GM21619 (cell line): ENCODE measurements around the gene LGALS9C.
"Not testable (repeated sequence)": the region's sequence is repeated elsewhere in the genome, so short reads cannot be mapped to it uniquely, and the experiment has no call there.

Experiments used
- ATAC-seq: cut with Tn5 transposase; IDR thresholded peaks from one replicate; pipeline ENCODE4 v1.9.1; 2021; ENCODE audit not compliant: unreplicated experiment

Gene LGALS9C

DNA sequence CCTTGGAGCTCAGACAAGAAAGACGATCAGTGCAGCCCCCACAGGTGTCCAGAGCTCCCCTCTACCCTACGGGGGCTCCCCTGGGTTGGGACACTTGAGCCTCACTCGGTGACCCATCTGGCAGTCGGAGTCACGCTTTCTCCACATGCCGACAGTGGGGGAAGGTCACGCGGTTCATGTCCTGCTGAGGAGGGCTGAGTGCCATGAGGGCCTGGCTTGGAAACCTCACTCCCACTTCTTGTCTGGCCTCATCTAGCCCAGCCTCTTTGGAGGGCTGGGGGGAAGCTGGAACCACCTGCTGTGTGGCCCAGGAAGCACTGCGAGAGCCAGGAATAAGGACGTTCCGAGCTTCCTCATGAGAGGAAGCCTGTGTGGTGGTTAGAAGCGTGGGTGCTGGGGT is 1.8 kb downstream of the LGALS9C start:
- ATAC-seq, result not testable (repeated sequence)

DNA sequence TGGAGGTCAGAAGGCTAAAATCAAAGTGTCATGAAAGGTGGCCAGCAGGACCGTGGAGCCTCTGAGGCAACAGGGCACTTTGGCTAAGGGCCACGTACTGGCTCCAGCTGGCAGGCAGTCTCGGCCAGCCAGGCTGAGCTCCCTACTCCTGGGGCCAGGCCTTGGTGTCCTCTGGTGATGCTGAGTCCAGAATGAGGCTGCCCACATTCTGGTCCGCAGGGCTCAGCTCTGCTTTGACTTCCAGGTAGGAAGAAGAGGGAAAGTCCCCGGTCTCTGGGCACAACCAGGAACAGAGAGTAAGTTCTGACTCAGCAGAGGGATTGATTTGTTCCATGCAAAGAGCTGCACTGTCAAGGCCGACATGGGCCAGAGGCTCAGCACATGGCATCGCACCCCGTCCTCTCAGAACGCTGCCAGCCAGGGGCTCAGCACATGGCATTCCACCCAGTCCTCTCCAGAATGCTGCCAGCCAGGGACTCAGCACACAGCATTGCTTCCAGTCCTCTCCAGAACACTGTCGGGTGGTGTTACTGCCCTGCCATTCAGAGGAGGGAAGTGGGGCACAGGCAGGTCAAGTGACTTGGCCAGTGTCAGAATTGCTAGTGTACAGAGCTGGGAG is 2.5 kb downstream of the LGALS9C start:
- not testable (repeated sequence) for ATAC-seq

DNA sequence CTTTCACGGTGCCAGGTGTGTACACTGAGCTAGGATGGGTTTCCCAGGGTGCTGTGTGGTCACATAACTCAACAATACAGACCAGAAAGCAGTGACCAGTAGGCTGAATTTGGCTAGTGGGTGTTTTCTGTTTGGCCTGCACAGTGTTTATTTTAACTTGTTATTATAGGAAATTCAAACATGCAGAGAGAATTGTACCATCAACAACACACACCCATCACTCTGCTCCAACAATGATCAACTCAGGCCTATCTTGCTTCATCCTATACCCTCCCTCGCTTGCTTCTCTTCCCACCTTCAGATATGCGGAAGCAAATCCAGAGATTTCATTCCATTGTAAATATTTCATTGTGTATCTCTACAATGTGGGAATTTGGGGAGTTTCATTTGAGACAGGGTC is 5.2 kb downstream of the LGALS9C start:
- ATAC-seq, result not testable (repeated sequence)

DNA sequence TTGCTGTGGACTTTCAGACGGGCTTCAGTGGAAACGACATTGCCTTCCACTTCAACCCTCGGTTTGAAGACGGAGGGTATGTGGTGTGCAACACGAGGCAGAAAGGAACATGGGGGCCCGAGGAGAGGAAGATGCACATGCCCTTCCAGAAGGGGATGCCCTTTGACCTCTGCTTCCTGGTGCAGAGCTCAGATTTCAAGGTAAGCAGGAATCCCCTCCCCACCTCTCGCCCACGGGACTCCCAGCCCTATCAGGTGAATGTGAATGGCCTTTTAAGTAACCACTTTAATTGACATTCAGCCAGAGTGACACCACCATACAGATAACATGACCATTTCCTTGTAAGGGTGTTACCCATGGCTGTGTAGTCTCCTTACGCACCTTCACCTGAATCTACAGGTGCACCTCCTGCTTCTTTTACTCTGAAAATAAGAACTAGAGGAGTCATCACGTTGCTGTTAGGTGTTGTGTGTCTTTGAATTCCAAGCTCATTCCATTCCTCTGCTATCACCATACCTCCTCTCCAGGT is 9.4 kb downstream of the LGALS9C start:
- not testable (repeated sequence) for ATAC-seq

DNA sequence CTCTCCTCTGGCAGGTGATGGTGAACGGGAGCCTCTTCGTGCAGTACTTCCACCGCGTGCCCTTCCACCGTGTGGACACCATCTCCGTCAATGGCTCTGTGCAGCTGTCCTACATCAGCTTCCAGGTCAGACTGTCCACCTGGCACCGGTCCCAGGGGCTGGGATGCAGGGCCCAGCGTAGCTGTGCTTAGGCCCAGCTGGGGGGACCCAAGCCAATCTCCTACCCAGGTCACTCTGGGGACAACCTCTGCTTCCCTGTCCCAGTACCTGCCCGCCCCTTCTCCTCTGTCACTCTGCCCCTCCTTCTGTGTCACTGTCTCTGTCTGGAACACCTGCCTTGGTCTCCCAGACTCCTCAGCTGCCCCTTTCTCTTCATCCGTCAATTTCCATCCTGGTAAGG is 11.0 kb downstream of the LGALS9C start:
- not testable (repeated sequence) for ATAC-seq

DNA sequence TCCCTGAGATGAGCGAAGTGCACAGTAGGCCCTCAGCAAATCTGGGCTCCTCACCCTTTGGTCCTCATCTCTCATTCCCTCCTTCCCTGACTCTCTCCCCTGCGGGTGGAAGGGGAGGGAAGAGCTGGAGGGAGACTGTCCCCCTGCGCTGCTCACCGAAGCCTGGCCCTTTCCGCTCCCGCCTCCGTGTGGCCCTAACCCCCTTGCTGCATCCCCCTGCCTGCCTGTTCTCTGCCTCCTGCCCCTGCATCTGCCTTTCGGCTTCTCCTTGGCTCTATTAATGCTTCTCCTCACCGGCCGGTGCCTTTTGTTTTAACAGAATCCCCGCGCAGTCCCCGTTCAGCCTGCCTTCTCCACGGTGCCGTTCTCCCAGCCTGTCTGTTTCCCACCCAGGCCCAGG is 12.0 kb downstream of the LGALS9C start:
- ATAC-seq, result not testable (repeated sequence)

DNA sequence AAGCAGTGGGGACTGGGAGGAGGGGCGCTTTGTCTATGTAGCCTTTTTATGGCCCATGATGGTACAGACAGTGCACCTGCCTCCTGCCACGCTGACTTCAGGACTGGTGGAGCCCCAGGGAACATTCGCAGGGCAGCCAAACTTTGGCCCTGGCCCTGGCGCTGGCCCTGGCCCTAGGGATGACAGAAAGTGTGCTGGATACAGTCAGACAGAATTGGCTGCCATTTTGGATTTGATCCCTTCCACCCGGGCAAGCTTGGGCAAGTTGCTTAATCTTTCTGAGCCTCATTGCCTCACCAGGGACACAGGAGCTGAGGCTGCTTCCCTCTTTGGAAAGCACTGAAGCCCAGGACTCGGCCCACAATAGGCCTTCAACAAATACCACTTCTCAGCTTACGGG is 13.4 kb downstream of the LGALS9C start:
- ATAC-seq, result not testable (repeated sequence)

DNA sequence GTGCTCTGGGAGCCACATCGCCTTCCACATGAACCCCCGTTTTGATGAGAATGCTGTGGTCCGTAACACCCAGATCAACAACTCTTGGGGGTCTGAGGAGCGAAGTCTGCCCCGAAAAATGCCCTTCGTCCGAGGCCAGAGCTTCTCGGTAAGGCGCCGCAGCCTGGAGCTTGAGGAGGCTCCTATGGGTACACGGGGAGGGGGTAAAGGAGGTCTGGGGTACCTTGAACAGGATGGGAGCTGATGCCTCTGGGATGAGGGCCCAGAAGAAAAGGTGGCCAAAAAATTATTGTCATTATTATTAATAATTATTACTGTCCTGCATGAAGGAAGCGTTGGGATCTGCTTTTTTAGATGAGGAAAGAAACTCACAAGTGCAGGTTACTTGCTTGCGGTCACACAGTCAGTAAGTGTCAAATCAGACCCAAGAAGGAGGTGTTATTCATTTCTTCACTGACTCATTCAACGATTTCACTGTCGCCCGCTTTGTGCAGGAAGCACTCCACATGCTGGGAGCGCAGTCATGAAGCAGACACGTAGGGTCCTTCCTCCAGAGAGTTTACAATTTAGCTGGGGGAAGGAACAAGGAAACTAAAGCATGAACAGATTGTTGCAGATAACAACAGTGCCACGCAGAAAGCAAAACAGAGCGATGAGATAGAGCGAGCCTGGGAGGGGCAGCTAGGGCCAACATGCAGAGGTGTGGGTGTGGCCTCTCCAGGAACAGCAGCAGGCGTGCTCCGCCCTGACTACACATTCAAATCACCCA is 16.3 kb downstream of the LGALS9C start:
- not testable (repeated sequence) for ATAC-seq

DNA sequence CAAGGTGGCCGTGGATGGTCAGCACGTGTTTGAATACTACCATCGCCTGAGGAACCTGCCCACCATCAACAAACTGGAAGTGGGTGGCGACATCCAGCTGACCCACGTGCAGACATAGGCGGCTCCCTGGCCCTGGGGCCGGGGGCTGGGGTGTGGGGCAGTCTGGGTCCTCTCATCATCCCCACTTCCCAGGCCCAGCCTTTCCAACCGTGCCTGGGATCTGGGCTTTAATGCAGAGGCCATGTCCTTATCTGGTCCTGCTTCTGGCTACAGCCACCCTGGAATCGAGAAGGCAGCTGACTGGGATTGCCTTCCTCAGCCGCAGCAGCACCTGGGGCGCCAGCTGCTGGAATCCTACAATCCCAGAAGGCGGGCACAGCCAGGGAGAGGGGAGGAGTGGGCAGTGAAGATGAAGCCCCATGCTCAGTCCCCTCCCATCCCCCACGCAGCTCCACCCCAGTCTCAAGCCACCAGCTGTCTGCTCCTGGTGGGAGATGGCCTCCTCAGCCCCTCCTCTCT is 17.7 kb downstream of the LGALS9C start:
- ATAC-seq, result not testable (repeated sequence)

DNA sequence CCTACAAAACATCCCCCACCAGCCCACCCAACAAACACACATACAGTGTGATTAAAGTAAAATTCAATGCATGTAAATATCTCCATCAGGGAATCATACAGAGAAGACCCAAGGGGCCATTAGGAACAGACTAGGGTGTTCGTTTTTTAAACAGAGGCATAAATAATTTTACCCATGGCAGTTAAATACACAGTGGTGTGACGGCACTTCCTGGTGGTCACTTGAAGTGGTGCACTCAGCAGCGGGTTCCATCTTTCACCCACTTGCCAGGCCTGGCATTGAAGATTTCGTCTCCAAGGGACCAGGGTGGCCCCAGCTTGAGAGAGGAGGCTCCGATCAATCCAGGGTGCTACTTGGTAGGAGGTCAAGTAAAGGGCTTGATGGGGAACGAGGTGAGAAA is 20.5 kb downstream of the LGALS9C start:
- ATAC-seq, result not testable (repeated sequence)

DNA sequence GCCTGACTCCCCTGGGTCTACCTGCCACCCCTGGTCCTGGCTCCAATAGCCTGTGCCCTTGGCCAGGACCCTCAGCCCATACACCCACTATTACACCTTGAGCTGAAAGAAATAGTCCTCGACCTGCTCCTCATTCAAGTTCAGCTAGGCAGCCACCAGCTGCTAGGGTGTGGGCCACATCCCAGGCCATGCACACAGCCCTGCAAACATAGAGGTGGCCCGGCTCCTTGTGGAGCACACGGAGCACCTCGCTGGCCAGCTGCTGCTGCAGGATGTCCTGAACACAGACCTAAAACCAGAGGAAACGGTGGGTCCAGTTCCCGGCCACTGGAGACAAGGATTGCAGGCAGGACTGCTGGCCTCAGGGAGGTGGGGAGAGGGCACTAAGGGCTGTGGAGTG is 22.5 kb downstream of the LGALS9C start:
- not testable (repeated sequence) for ATAC-seq

DNA sequence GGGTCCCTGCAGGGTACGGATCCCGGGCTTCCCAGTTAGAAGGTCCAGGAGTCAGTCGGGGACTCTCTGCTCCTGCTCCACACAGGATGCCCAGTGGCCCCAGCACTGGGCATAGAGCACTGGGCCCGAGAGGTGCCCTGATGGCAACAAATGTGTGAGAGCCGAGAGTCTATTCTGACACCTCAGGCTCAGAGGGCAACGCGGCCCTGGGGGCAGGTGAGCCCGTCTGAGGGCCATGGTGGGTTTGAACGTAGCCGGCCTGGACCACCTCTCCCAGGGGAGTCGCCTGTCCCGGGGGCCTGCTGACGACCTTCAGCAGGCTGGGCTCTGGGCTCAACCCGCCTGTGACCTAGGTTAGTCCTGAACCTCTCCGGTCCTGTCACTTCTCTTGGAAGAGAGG is 23.2 kb downstream of the LGALS9C start:
- not testable (repeated sequence) for ATAC-seq

DNA sequence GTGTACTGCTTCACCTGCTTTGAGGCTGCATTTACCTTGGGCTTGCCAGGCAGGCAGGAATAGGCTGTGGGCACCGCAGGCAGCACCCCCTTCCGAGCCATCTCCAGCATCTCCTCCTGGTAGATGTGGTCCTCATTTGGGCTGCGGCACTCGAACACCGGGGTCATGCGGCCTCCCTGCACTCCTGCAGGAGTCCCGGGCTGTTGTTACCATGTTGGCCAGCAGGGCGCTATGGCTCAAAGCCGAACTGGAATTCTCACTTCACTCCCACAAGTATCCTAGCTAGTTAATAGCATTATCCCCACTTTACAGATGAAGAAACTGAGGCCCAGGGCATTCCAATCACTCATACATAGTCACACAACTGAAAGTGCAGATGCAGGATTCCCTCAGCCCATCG is 23.7 kb downstream of the LGALS9C start:
- not testable (repeated sequence) for ATAC-seq

DNA sequence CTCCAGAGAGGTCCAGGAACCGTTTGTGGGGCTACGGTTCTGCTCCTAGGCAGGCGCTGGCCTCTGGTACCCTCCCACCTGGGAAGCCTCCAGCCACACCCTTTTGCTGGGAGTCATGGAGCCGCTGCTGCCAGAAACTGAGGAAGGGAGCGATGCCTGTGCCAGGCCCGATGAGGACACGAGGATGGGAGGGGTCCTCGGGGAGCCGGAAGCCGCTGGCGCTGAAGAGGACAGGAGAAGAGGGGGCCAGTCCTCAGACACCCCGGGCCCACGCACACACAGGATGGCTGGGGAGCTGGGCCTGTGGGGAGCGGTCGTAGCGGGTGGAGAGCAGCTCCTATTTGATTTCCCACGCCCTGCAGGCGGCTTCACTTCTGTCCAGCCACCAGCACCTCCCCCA is 24.2 kb downstream of the LGALS9C start:
- not testable (repeated sequence) for ATAC-seq

DNA sequence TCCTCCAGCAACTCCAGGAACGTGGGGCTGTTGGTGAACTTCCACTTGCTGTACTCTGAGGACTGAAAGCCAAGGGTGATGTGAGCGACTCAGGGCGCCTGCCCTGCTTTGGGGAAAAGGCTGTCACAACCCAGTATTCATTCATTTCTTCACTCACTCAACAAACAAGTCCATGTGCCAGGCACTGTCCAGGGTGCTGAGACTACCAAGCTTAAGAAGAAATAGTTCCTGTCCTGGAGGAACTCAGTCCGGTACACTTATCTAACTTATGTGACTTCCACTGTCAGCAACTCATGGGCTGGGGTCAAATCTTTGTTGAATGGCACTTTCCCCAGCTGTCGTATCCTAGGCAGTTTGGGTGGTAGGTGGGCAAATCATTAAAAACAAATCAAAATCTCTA is 26.6 kb downstream of the LGALS9C start:
- not testable (repeated sequence) for ATAC-seq

DNA sequence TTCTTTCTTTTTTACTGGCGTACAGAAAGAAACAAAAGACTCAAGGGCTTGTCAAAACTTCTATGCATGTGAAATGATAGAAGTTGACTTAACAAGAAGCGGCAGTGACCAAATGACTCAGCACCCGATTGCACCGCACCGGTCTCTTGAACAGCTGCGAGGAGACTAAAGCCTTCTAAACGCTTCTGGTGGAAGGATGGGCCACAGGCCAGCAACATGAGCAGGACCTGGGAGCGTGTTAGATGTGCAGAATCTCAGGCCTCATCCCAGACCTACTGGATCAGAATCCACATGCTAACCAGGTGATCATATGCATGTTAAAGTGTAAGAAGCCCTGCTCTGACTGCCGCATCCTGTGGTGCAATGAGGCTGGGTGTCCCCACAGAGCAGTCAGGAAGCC is 31.1 kb downstream of the LGALS9C start:
- ATAC-seq, result not testable (repeated sequence)

DNA sequence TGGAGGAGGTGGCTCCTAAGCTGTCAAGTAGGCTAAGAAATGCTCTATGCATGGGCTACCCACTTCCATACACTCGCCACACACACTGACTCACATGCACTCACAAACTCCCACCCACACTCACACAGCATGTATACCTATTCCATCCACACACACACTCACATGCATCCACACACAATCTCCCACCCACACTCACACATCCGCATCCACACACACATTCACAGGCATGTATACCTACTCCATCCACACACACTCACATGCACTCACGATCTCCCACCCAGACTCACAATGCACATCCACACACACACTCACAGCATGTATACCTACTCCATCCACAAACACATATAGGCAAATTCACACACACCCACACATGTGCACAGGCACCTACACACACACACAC is 32.1 kb downstream of the LGALS9C start:
- ATAC-seq, result not testable (repeated sequence)

DNA sequence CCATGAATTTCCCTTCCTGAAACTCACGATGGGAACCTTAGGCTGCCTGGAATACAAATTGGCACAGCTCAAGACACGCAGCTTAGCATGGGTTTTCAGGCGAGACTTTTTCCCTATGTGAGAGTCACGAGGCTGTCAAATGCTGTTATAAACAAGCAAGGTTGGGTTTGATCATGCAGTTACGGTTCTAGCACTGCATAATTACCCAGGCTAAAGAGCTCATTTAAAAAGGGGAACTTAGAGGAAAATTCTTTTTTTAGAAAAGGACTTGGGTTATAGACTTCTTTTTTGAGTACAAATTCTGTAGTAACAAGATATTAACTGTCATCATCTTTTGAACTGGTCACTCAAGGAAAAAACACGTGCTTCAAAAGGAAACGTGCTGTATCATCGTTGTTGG is 44.5 kb downstream of the LGALS9C start:
- not testable (repeated sequence) for ATAC-seq

DNA sequence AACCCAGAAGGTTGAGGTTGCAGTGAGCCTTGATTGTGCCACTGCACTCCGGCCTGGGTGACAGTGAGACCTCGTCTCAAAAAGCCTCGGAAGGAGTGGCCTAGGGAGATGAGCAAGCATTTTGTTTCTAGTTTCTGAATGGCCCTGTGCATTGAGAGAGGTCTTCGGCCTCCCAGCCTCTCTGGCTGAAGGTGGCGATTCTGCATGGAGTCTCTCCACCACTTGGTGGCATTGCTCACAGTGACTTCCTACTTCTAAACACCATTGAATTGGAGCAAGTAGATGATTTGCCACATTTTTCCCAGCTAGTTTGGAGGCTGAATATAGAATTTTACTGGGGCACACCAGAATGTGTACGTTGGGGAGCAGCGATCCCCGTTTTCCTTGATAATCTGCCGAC is 48.4 kb downstream of the LGALS9C start:
- ATAC-seq, result not testable (repeated sequence)

DNA sequence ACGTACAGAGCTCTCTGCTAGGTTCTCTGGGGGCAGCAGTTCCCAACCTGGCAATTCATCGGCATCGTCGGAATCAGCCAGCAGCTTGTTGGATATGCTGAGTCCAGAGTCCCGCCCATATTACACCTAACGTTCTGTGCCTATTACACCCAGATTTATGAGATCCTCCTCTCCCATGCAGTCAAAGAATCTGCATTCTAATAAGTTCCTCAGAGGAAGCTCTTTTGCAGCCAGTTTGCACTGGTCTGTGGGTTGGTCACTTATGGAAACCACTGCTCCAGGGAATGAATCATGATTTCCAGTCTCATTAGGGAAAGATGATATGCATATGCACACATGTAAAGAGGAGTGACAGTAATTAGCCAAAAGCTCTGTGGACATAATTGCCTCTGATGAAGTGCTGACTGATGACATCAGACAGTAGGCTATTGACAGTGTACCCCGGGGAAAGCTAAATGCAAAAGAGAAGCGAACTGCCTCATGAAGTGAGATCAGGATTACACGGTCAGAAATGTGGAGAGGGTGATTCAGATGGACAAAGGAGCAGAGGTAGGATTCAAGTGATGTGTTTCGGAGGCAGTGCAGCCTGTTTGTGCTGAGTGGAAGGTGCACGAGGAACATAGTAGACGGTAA is 49.7 kb downstream of the LGALS9C start:
- ATAC-seq, result not testable (repeated sequence)

DNA sequence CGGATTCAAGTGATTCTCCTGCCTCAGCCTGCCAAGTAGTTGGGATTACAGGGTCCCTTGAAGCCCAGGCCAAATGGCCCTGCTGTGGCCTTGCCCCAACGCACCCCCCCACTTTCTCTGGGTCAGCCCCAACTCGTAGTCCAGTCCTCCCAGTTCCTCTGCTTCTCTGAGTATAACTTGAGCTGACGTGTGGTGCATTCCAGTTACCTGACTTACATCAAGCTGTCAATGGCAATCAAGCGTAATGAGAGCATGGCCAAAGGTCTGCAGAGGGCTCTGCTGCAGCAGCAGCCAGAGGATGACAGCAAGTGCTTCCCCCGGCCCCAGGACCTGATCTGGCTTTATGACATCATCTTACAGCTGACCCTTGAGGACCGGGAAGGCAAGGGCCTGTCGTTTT is 50.8 kb downstream of the LGALS9C start:
- not testable (repeated sequence) for ATAC-seq
